DMS153 treated with DMSO at 0.1 percent for 48 hours (cell line): ENCODE measurements around the gene EIF4G3.
"Not testable (repeated sequence)": the region's sequence is repeated elsewhere in the genome, so short reads cannot be mapped to it uniquely, and the experiment has no call there.

ENCODE experiments used
- DNase-seq: peaks from one replicate; lab custom pipeline; 2025; ENCODE audit not compliant: unreplicated experiment; lab: John Stamatoyannopoulos, UW

The EIF4G3 gene

DNA sequence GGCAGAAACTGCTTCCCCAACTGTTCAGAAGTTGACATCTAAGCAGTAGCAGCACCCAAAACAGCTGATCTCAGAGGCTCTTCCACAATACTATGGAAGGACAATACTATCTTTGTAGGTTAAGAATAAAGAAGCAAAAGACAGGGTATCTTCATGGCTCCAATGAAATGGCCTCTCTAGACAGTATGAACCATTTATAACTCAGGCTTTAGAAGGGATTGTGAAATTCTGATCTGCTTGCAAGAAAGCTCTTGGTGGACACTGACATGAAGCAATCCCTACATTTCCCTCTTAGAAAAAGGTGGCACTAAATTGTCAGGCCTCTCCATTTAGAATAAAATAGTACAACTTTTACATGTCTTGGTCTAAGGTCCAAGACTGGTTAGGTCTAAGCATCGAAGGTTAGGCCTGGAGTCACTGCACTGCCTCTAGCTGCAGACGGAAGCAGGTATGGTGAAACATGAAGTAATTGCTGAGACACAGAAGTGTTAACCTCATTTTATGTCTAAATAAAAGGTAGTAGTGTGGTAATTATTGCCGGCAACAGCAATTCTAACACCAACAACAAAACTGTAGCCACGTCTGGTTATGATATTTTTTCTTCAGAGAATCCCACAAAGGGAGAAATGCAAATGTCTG, 339.0 kb downstream of the EIF4G3 start:
- no peak for DNase-seq

- no peak for DNase-seq
Observed at GRCh38 chr1:20836230-20836629, 340.5 kb downstream of the EIF4G3 start.

DNA sequence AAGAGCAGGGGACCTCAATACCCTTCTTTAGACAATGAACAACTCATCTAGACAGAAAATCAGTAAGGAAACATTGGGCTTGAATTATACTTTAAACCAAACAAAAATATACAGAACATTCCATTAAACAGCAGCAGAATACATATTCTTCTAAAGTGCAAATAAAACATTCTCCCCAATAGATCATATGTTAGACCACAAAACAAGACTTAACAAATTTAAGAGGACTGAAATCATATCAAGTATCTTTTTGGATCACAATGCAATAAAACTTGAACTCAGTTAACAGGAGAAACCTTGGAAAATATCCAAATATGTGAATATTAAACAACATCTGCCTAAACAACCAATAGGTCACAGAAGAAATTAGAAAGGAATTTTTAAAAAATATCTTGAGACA, 341.9 kb downstream of the EIF4G3 start:
- no peak for DNase-seq

- DNase-seq, result no peak
Observed at GRCh38 chr1:20834192-20834591, 342.5 kb downstream of the EIF4G3 start.

GRCh38 chr1:20830378-20830777, 346.3 kb downstream of the EIF4G3 start:
- DNase-seq, result no peak

- no peak for DNase-seq
Observed at GRCh38 chr1:20829946-20830345, 346.8 kb downstream of the EIF4G3 start.

GRCh38 chr1:20829531-20829930, 347.2 kb downstream of the EIF4G3 start:
- DNase-seq, result no peak

DNA sequence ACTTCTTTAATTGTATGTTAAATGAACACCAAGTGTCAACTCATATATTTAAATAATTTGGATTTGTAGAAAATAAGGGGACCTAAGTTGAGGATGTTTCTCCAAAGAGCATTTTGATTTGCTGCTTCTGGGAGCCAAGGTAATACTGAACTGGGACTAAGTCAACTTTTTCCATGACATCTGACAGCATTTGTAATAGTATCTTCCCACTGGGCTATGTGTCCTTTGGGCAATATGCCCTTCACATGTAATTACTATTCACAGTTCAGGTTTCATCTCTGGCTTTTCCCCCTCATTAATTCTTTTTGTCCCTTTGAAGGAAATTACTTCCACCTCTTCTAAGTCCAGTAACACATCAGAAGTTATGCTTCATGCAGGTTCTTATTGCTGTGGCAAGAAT, 352.9 kb downstream of the EIF4G3 start:
- no peak for DNase-seq

DNA sequence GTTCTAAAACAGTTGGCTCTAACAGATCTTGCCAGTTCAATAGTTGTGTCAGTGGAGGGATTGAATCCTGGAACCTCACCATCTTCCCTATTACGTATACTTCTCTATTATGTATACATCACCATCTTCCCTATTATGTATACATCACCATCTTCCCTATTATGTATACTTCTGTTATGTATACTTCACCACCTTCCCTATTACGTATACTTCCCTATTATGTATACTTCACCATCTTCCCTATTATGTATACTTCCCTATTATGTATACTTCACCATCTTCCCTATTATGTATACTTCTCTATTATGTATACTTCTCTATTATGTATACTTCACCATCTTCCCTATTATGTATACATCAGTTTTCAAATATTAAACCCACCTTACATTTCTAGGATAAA, 355.2 kb downstream of the EIF4G3 start:
- no peak for DNase-seq

- DNase-seq, result no peak
Observed at GRCh38 chr1:20819818-20820217, 356.9 kb downstream of the EIF4G3 start.

DNA sequence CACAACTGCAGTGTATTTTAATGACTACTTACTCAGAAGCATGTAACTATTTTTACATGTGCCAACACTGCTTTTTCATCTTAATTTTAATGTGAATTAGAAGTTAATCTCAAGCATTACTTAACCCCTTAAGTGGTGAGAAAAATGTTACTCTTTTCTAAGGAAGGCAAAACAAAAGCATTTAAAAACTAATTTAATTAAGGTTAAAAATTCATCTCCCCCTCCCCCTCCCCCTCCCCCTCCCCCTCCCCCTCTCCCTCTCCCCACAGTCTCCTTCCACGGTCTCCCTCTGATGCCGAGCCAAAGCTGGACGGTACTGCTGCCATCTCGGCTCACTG, 362.2 kb downstream of the EIF4G3 start:
- DNase-seq, result no peak

GRCh38 chr1:20811916-20812315, 364.8 kb downstream of the EIF4G3 start:
- DNase-seq, result no peak

DNA sequence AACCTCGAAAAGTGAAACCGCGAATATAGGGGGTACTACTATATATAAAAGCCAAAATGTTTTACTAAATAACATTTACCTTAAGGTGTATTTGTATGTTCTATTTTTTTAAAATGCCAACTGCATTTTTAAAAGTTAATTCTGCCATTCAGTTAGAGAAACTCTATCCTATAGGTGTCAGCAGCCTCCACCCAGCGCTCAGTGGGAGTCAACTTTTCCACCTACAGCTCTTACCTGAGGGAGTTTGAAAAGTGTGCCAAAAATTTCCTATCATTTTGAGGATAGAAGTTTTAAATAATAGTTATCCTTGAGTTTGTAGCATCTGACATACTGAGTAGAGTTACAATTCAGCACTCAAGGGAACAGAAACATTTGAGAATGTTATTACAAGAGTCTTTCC, 383.5 kb downstream of the EIF4G3 start:
- no peak for DNase-seq

- no peak for DNase-seq
Observed at GRCh38 chr1:20792196-20792595, 384.5 kb downstream of the EIF4G3 start.

DNA sequence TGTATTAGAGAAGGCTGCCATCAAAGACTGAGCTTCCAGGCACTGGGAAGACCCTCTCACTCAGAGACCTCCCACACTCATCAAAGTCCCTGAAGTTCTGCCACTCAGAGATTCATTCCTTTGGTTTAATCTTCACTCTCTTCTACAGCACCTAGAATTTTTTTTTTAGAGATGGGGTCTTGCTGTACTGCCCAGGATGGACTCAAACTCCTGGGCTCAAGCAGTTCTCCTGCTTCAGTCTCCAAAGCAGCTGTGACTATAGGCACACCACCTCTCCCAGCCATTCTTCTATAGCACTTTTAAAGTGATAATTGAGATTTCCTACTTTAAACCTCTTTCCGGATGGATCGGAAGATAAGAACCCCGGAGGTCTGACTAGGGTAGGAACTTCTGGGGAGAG, 385.9 kb downstream of the EIF4G3 start:
- DNase-seq, result no peak

GRCh38 chr1:20789598-20789997, 387.1 kb downstream of the EIF4G3 start:
- not testable (repeated sequence) for DNase-seq

DNA sequence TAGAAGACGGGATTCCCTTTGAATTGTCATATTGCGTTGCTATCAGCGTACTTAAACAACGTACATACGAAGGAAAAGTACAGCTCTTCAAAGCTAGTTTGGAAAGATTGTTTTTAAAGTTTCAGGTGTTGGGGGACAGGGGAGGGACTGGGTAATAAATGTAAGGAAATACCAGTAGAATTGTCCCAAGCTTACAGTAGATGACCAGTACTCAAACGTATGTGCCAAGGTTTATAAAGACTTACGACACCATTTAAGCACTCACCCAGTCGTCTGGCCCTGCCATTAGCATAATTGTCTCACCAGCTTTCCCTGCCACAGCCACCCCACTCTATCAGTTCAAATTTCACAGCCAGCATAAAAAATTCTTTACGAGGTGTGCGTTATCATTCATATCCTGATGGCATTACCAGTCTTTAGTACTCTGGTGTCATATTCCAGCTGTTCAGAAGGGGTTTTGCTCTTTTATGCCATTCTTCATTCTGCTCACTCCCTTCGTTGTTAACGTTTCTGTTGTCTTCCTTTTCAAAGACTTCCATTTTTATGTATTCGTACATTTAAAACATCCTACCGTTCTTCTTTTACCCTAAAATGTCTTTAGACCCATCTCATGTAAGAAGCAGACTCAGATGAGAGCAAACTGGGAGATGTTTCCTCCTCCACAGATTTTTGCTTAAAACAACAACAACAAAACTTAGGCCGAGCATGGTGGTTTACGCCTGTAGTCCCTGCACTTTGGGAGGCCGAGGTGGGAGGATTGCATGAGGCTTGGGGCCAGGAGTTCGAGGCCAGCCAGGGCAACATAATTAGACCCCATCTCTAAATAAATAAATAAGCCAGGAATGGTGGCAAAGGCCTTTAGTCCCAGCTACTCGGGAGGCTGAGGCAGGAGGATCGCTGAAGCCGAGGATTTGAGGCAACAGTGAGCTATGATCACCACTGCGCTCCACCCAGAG, 388.6 kb downstream of the EIF4G3 start:
- DNase-seq, result peak; percentile 83

- peak; percentile 83 for DNase-seq
Observed at GRCh38 chr1:20787029-20787839, 389.5 kb downstream of the EIF4G3 start, which contains the start of gene HP1BP3. TSS of gene HP1BP3 (minus strand) at chr1:20787307. CDS start at chr1:20780440, 6,867 bp downstream.

DNA sequence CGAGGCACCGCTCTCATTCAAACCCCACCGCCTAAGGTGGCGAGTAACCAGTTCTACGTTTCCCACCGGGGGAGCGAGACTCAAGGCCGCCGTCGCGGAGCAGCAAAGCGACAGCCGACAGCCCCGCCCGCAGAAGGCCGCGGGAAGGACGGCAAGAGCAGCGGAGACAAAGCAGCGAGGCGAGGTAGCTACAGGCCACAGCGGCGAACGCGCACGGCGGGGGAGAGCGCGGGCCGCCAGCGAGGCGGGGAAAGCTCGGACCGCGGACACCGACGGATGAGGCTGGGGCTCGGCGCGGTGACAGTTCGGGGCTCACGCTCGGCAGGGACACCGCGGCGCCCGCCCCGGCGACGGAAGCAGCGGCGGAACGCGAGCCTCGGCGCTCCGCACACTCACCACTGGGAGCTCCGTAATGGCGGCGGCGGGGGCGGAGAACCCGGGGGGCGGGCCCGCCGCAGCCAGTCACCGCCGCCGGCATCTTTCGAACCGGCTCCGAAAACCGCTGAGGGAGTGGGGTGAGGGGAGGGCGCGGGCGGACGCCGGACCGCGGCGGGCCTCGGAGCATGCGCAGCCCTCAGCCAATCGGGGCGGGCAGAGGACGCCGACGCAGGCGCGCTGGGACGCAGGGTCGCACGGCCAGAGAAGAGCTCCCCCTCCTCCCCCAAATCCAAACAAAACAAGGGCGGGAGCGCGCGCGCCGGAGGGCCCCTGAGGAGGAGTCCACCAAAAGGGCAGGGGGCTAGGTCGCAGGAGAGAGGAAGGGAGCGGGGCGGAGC, 390.3 kb downstream of the EIF4G3 start:
- peak; percentile 99 for DNase-seq

DNA sequence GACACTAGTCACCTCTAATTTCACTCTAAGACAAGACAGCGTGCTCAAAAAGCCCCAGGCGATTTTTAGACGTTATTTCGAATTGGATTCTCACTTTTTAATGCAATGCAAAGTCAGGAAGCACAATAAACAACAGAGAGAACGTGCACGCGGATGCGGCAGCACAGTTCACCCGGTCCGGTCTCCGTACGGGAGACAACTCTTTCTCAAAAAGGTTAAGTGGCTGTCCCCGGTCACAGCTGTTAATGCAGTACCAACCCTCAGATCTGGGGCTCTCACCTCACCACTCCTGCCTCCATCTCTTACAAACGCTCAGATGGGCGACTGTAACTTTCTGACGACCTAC, 390.8 kb downstream of the EIF4G3 start:
- DNase-seq, result no peak

DNA sequence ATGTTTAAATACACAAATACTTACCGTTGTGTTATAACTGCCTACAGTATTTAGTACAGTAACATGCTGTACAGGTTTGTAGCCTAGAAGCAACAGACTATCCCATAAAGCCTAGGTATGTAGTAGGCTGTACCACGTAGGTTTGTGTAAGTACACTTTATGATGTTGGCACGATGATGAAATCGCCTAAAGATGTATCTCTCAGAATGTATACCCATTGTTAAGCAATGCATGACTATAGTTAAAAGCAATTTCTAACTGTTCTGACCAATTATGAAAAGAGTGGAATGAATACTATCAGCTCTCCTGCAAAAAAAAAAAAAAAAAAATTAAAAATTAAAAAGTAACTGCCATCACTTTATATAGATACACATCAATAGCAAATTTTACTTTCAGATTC, 401.0 kb downstream of the EIF4G3 start:
- DNase-seq, result no peak
